Activated T-cell treated with anti-CD3 and anti-CD28 coated beads, Interleukin-2, amount 50 U/mL, for 48 hours (primary cell): ENCODE results near the gene MYO9A.
A peak's percentile ranks its signal among the peaks of the same experiment; 100 is the strongest.

Experiments
- DNase-seq, 2 experiments: peaks; one replicate each; pipeline ENCODE4 v3.0.0-alpha.2; 2020

The MYO9A gene

GRCh38 chr15:71830981-71831380, 287.0 kb downstream of the MYO9A start:
- no peak for DNase-seq

- DNase-seq, result no peak
These were observed 291.8 kb downstream of the MYO9A start for GRCh38 chr15:71826196-71826595.

GRCh38 chr15:71825021-71825730, 292.8 kb downstream of the MYO9A start:
- DNase-seq, result no peak

GRCh38 chr15:71823801-71824200, 294.1 kb downstream of the MYO9A start:
- DNase-seq, result no peak

- no peak for DNase-seq
These were observed 294.9 kb downstream of the MYO9A start for GRCh38 chr15:71822890-71823630.

- DNase-seq, result no peak
These were observed 296.3 kb downstream of the MYO9A start for GRCh38 chr15:71821547-71822129.

- no peak for DNase-seq
These were observed 297.8 kb downstream of the MYO9A start for GRCh38 chr15:71820127-71820526.

GRCh38 chr15:71817351-71817750, 300.6 kb downstream of the MYO9A start:
- no peak for DNase-seq

- DNase-seq, result no peak
These were observed 302.6 kb downstream of the MYO9A start for GRCh38 chr15:71815301-71815700.

GRCh38 chr15:71813723-71814470, 304.1 kb downstream of the MYO9A start:
- no peak for DNase-seq

GRCh38 chr15:71812966-71813722, 304.8 kb downstream of the MYO9A start:
- peak in 1 of 2 experiments; percentile 6 for DNase-seq

- no peak for DNase-seq
These were observed 305.9 kb downstream of the MYO9A start for GRCh38 chr15:71811752-71812735.

- DNase-seq, result no peak
These were observed 306.8 kb downstream of the MYO9A start for GRCh38 chr15:71811036-71811736.

- DNase-seq, result no peak
These were observed 307.5 kb downstream of the MYO9A start, which contains the start of gene NR2E3 for GRCh38 chr15:71810256-71811035. TSS of gene NR2E3 (plus strand) at chr15:71810554. CDS start at chr15:71810744, 190 bp downstream.

GRCh38 chr15:71809346-71809745, 308.6 kb downstream of the MYO9A start:
- peak in 1 of 2 experiments; percentile 7 for DNase-seq

- DNase-seq, result peak in 1 of 2 experiments; percentile 7
These were observed 309.5 kb downstream of the MYO9A start for GRCh38 chr15:71808311-71809020.

GRCh38 chr15:71807691-71808091, 310.3 kb downstream of the MYO9A start:
- no peak for DNase-seq

GRCh38 chr15:71807125-71807629, 310.8 kb downstream of the MYO9A start:
- DNase-seq, result no peak
